HL-60 (cell line): Measurements from ENCODE around the gene SMIM24.

ENCODE experiments used
- DNase-seq, 2 experiments: peaks; one replicate each; pipeline ENCODE4 v3.0.0-alpha.2; 2010 to 2020; ENCODE audit warnings: low read depth in 1 of 2, low spot score in 1 of 2
- H3K27ac ChIP-seq: fragments of 250-450 bp; sonication (Bioruptor Pico); replicated peaks from 2 replicates; pipeline ENCODE4 v1.5.1; 2020; ENCODE audit warnings: mild to moderate bottlenecking, moderate library complexity
- H3K27me3 ChIP-seq: fragments of 250-450 bp; sonication (Bioruptor Pico); 2 replicates; pipeline ENCODE4 v1.5.1; 2021; ENCODE audit warnings: mild to moderate bottlenecking, moderate library complexity; ENCODE audit not compliant: insufficient read depth, poor library complexity, severe bottlenecking
- H3K4me3 ChIP-seq: replicated peaks from 2 replicates; pipeline ENCODE4 v1.5.1; 2011; ENCODE audit warnings: mild to moderate bottlenecking, control low read depth, low read length; ENCODE audit not compliant: insufficient read depth
- CTCF ChIP-seq: IDR thresholded peaks from one replicate; pipeline ENCODE4 v1.5.1; 2011; ENCODE audit warnings: low read length, control low read depth, inconsistent platforms; ENCODE audit not compliant: insufficient read depth
- GABPA ChIP-seq: IDR thresholded peaks from 2 replicates; pipeline ENCODE4 v1.6.1; 2012; ENCODE audit warnings: low read depth
- POLR2AphosphoS5 ChIP-seq: IDR thresholded peaks from 2 replicates; pipeline ENCODE4 v1.6.1; 2012; ENCODE audit warnings: low read depth
- REST ChIP-seq: IDR thresholded peaks from 2 replicates; pipeline ENCODE4 v1.6.1; 2012; ENCODE audit warnings: low read depth; ENCODE audit not compliant: insufficient replicate concordance
- SPI1 ChIP-seq: IDR thresholded peaks from 2 replicates; pipeline ENCODE4 v1.6.1; 2012; ENCODE audit warnings: low read depth, mild to moderate bottlenecking, borderline replicate concordance

Gene SMIM24

GRCh38 chr19:3513229-3514140, 33.2 kb upstream of the SMIM24 start:
- TF ChIP-seq POLR2AphosphoS5 (no peak), SPI1 (no peak), CTCF (no peak), GABPA (no peak), REST (no peak)
- Histone ChIP-seq H3K27me3 (no peaks in the 10 kb centered on the region), H3K27ac (no peak overlapping the region), H3K4me3 (no peak overlapping the region)
- DNase-seq = no peak

GRCh38 chr19:3512562-3513228, 32.4 kb upstream of the SMIM24 start:
- no peak overlapping the region for H3K27ac ChIP-seq
- no peak overlapping the region for H3K4me3 ChIP-seq
- TF ChIP-seq SPI1 (no peak), GABPA (no peak), POLR2AphosphoS5 (no peak), CTCF (no peak), REST (no peak)
- no peak for DNase-seq
- H3K27me3 ChIP-seq = no peaks in the 10 kb centered on the region

- no peak overlapping the region for H3K27ac ChIP-seq
- TF ChIP-seq GABPA (no peak), SPI1 (no peak), CTCF (no peak), REST (no peak), POLR2AphosphoS5 (no peak)
- DNase-seq = no peak
- no peak overlapping the region for H3K4me3 ChIP-seq
- H3K27me3 ChIP-seq = no peaks in the 10 kb centered on the region
Measured at GRCh38 chr19:3511506-3512251, 31.4 kb upstream of the SMIM24 start.
